HepG2 (cell line): ENCODE data around the gene ANTKMT. TPM values are rescaled to one million over a fixed set of nuclear protein-coding genes. Genes with fewer than 3 reads are reported as not detected.

Source experiments
- BRCA1 ChIP-seq: sonication (generic); formaldehyde crosslinking; IDR thresholded peaks from 2 replicates; pipeline ENCODE4 v1.4.0; 2020; ENCODE audit warnings: missing genetic modification reagents
- FOXK2 ChIP-seq: fragments of 450-650 bp; IDR thresholded peaks from 2 replicates; pipeline ENCODE4 v1.6.1; 2016
- HDAC2 ChIP-seq: sonication (generic); formaldehyde crosslinking; IDR thresholded peaks from 2 replicates; pipeline ENCODE4 v1.4.0; 2020; ENCODE audit warnings: missing genetic modification reagents
- HMG20B ChIP-seq: conservative IDR thresholded peaks from 2 replicates; pipeline ENCODE4 v1.6.1; 2016; ENCODE audit warnings: missing genetic modification reagents, missing compliant biosample characterization
- NCOA1 ChIP-seq: sonication (generic); formaldehyde crosslinking; IDR thresholded peaks from 2 replicates; pipeline ENCODE4 v1.9.0; 2021; ENCODE audit warnings: missing genetic modification reagents
- NPAS2 ChIP-seq: sonication (generic); formaldehyde crosslinking; IDR thresholded peaks from 2 replicates; pipeline ENCODE4 v1.8.0; 2022; ENCODE audit warnings: mild to moderate bottlenecking, missing genetic modification reagents, borderline replicate concordance
- PATZ1 ChIP-seq: sonication (generic); formaldehyde crosslinking; IDR thresholded peaks from 2 replicates; pipeline ENCODE4 v1.4.0; 2020; ENCODE audit warnings: missing genetic modification reagents
- RAD21 ChIP-seq: fragments of 450-650 bp; formaldehyde crosslinking; IDR thresholded peaks from 2 replicates; pipeline ENCODE4 v1.5.0; 2020; ENCODE audit warnings: mild to moderate bottlenecking
- TCF7 ChIP-seq: sonication (generic); IDR thresholded peaks from 2 replicates; pipeline ENCODE4 v1.6.1; 2016; ENCODE audit warnings: antibody characterized with exemption, low read depth
- TOPORS ChIP-seq: sonication (generic); formaldehyde crosslinking; IDR thresholded peaks from 2 replicates; pipeline ENCODE4 v1.8.0; 2023; ENCODE audit warnings: mild to moderate bottlenecking, missing genetic modification reagents
- ZEB1 ChIP-seq: IDR thresholded peaks from 2 replicates; pipeline ENCODE4 v1.6.1; 2012; ENCODE audit warnings: mild to moderate bottlenecking, low read depth, inconsistent platforms; ENCODE audit not compliant: insufficient replicate concordance
- ZFYVE20 ChIP-seq: sonication (generic); formaldehyde crosslinking; IDR thresholded peaks from 2 replicates; pipeline ENCODE4 v1.8.0; 2023; ENCODE audit warnings: low read depth, mild to moderate bottlenecking, moderate library complexity, missing genetic modification reagents, borderline replicate concordance
- ZNF230 ChIP-seq: sonication (generic); formaldehyde crosslinking; IDR thresholded peaks from 2 replicates; pipeline ENCODE4 v1.4.0; 2020; ENCODE audit warnings: mild to moderate bottlenecking, missing genetic modification reagents
- ZNF264 ChIP-seq: sonication (generic); formaldehyde crosslinking; IDR thresholded peaks from 2 replicates; pipeline ENCODE4 v1.4.0; 2020; ENCODE audit warnings: missing genetic modification reagents
- ZNF678 ChIP-seq: sonication (generic); formaldehyde crosslinking; IDR thresholded peaks from 2 replicates; pipeline ENCODE4 v1.4.0; 2020; ENCODE audit warnings: mild to moderate bottlenecking, missing genetic modification reagents
- polyA plus RNA-seq, 8 experiments: library from polyadenylated mRNA; depleted of rRNA in 3 of 8; stranded (reverse) in 7 of 8; unstranded in 1 of 8; fragments of >200 nt; fragmentation: Illumina TruSeq in 4 of 8; extraction: Trizol in 4 of 8; gene quantifications; 2 replicates each; pipeline versions ENCODE4 v1.2.1 to v1.2.3, GENCODE V29; 2011 to 2016; ENCODE audit warnings: low read depth in 4 of 8, missing spikeins in 1 of 8, mixed read lengths in 1 of 8; ENCODE audit not compliant: insufficient read depth in 1 of 8
- total RNA-seq, 5 experiments: library from RNA; depleted of rRNA; stranded (reverse); fragments of >200 nt; fragmentation: Illumina TruSeq; extraction: Trizol; gene quantifications; 2 replicates each; pipeline ENCODE4 v1.2.3, GENCODE V29; 2016; ENCODE audit warnings: low read depth in 1 of 5
- TF ChIP-seq, protein P1 (sequence below): sonication (generic); formaldehyde crosslinking; IDR thresholded peaks from 2 replicates; pipeline ENCODE4 v1.4.0; 2020; ENCODE audit warnings: low read depth, mild to moderate bottlenecking, missing genetic modification reagents
- TF ChIP-seq, protein P2 (sequence below): sonication (generic); formaldehyde crosslinking; IDR thresholded peaks from 2 replicates; pipeline ENCODE4 v1.5.1; 2020; ENCODE audit warnings: missing genetic modification reagents, mild to moderate bottlenecking, borderline replicate concordance
- TF ChIP-seq, protein P3 (sequence below): sonication (generic); formaldehyde crosslinking; conservative IDR thresholded peaks from 2 replicates; pipeline ENCODE4 v1.8.0; 2022; ENCODE audit warnings: low read depth, missing genetic modification reagents
- TF ChIP-seq, protein P4 (sequence below): sonication (generic); formaldehyde crosslinking; IDR thresholded peaks from 2 replicates; pipeline ENCODE4 v1.5.0; 2020; ENCODE audit warnings: missing genetic modification reagents
- TF ChIP-seq, protein P5 (sequence below): sonication (generic); formaldehyde crosslinking; conservative IDR thresholded peaks from 2 replicates; pipeline ENCODE4 v1.8.0; 2022; ENCODE audit warnings: mild to moderate bottlenecking, moderate library complexity, missing genetic modification reagents

The ANTKMT gene
- total and polyA plus RNA-seq, 2 of the 13 experiments (the other 11 are each of a cell fraction or from before 2014, with no cell fraction given): 7.5 to 47.8 TPM

DNA sequence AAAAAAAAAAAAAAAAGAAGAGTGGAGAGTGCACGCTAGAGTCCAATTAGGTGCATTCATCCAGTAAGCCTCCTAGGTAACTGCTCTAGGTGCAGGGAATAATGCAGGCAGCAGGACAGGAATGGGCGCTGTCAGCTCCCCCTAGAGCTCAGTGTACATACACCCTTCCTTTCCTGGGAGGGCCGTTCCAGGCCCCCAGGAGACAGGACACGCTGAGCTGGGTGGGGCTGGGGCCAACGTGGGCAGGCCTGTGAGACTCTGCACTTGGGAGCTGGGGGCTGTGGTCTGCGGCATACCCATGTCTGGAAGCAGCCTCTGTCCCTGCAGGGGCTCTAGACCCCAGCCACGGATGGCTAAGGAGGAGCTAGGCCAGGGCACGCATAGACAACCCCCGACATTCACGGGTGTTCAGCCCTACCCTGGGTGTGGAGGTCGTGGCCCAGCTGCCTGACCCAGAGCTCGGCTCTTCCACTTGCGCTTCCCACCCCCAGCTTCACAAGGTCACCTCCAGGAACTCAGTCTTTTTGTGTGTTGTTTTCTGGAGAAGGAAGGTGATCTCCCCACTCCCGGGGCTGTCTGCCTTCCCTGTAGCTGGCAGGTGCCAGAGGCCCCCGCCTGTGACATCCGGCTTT, 1.0 kb upstream of the ANTKMT start (continued):
- TF ChIP-seq, protein P1, sequence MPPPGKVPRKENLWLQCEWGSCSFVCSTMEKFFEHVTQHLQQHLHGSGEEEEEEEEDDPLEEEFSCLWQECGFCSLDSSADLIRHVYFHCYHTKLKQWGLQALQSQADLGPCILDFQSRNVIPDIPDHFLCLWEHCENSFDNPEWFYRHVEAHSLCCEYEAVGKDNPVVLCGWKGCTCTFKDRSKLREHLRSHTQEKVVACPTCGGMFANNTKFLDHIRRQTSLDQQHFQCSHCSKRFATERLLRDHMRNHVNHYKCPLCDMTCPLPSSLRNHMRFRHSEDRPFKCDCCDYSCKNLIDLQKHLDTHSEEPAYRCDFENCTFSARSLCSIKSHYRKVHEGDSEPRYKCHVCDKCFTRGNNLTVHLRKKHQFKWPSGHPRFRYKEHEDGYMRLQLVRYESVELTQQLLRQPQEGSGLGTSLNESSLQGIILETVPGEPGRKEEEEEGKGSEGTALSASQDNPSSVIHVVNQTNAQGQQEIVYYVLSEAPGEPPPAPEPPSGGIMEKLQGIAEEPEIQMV (CRISPR knock-in tag): no peak
- TF ChIP-seq, protein P2, sequence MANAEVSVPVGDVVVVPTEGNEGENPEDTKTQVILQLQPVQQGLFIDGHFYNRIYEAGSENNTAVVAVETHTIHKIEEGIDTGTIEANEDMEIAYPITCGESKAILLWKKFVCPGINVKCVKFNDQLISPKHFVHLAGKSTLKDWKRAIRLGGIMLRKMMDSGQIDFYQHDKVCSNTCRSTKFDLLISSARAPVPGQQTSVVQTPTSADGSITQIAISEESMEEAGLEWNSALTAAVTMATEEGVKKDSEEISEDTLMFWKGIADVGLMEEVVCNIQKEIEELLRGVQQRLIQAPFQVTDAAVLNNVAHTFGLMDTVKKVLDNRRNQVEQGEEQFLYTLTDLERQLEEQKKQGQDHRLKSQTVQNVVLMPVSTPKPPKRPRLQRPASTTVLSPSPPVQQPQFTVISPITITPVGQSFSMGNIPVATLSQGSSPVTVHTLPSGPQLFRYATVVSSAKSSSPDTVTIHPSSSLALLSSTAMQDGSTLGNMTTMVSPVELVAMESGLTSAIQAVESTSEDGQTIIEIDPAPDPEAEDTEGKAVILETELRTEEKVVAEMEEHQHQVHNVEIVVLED (CRISPR knock-in tag): no peak
- TF ChIP-seq TCF7 (no peak), NCOA1 (CRISPR knock-in tag) (no peak), ZFYVE20 (CRISPR knock-in tag) (no peak), HMG20B (CRISPR knock-in tag) (no peak), PATZ1 (CRISPR knock-in tag) (peak; percentile 97), ZEB1 (no peak), ZNF264 (CRISPR knock-in tag) (no peak), HDAC2 (CRISPR knock-in tag) (no peak), FOXK2 (no peak), NPAS2 (CRISPR knock-in tag) (no peak), ZNF678 (CRISPR knock-in tag) (no peak), BRCA1 (CRISPR knock-in tag) (no peak), RAD21 (peak; percentile 45; the same call in 1 of the 2 replicates), TOPORS (CRISPR knock-in tag) (no peak), ZNF230 (CRISPR knock-in tag) (no peak)
- TF ChIP-seq, protein P3, sequence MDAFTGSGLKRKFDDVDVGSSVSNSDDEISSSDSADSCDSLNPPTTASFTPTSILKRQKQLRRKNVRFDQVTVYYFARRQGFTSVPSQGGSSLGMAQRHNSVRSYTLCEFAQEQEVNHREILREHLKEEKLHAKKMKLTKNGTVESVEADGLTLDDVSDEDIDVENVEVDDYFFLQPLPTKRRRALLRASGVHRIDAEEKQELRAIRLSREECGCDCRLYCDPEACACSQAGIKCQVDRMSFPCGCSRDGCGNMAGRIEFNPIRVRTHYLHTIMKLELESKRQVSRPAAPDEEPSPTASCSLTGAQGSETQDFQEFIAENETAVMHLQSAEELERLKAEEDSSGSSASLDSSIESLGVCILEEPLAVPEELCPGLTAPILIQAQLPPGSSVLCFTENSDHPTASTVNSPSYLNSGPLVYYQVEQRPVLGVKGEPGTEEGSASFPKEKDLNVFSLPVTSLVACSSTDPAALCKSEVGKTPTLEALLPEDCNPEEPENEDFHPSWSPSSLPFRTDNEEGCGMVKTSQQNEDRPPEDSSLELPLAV (CRISPR knock-in tag): no peak
- TF ChIP-seq, protein P4, sequence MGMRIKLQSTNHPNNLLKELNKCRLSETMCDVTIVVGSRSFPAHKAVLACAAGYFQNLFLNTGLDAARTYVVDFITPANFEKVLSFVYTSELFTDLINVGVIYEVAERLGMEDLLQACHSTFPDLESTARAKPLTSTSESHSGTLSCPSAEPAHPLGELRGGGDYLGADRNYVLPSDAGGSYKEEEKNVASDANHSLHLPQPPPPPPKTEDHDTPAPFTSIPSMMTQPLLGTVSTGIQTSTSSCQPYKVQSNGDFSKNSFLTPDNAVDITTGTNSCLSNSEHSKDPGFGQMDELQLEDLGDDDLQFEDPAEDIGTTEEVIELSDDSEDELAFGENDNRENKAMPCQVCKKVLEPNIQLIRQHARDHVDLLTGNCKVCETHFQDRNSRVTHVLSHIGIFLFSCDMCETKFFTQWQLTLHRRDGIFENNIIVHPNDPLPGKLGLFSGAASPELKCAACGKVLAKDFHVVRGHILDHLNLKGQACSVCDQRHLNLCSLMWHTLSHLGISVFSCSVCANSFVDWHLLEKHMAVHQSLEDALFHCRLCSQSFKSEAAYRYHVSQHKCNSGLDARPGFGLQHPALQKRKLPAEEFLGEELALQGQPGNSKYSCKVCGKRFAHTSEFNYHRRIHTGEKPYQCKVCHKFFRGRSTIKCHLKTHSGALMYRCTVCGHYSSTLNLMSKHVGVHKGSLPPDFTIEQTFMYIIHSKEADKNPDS (CRISPR knock-in tag): no peak
- TF ChIP-seq, protein P5, sequence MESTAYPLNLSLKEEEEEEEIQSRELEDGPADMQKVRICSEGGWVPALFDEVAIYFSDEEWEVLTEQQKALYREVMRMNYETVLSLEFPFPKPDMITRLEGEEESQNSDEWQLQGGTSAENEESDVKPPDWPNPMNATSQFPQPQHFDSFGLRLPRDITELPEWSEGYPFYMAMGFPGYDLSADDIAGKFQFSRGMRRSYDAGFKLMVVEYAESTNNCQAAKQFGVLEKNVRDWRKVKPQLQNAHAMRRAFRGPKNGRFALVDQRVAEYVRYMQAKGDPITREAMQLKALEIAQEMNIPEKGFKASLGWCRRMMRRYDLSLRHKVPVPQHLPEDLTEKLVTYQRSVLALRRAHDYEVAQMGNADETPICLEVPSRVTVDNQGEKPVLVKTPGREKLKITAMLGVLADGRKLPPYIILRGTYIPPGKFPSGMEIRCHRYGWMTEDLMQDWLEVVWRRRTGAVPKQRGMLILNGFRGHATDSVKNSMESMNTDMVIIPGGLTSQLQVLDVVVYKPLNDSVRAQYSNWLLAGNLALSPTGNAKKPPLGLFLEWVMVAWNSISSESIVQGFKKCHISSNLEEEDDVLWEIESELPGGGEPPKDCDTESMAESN: 0 out of 2 replicates have a peak, but pooled peaks have one; percentile 44
